ENCODE results near the gene SAMD10. TPM values are rescaled to one million over a fixed set of nuclear protein-coding genes. Genes with fewer than 3 reads are reported as not detected.
"Not testable (repeated sequence)": the region's sequence is repeated elsewhere in the genome, so short reads cannot be mapped to it uniquely, and the experiment has no call there.

Gene SAMD10
- total RNA-seq, 1 donor from 2014 or later, result 9.0 TPM

DNA sequence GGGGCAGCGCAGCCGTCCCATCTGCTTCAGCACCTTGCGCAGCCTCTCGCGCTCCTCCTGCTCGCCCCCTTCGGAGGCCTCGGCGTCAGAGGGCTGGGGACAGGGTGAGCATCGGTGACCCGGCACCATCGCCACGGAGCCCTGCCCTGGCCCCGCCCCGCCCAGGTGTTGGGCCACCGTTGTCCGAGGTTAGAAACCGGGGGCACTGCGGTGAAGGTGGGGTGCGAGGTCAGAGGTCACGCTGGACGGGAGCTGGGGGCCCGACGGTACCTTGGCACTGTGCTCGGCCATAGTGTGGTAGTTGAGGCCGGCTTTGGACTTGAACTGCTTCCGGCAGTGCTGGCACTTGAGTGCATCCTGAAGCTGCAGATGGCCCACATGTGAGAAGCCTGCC, 16.1 kb downstream of the SAMD10 start:
- ChIA-PET POLR2A (no interaction called here), CTCF (interaction anchor here (1.4 kb wide), 1 partner anchor 17 kb away, joined by 3 read pairs; the partner anchor contains the start of gene PRPF6)
- Mint-ChIP-seq H3K27me3 (no peaks in the 10 kb centered on the region), H3K27ac (no peak overlapping the region), H3K36me3 (ENCODE audit: low read depth) (peaks cover 20% of the 10 kb centered on the region), H3K9me3 (no peaks in the 10 kb centered on the region), H3K4me3 (no peak overlapping the region), H3K4me1 (peaks cover 3% of the 10 kb centered on the region)
- no peak for ATAC-seq (ENCODE audit: low read depth)
- DNase-seq, result no peak
- TF ChIP-seq, protein P1, sequence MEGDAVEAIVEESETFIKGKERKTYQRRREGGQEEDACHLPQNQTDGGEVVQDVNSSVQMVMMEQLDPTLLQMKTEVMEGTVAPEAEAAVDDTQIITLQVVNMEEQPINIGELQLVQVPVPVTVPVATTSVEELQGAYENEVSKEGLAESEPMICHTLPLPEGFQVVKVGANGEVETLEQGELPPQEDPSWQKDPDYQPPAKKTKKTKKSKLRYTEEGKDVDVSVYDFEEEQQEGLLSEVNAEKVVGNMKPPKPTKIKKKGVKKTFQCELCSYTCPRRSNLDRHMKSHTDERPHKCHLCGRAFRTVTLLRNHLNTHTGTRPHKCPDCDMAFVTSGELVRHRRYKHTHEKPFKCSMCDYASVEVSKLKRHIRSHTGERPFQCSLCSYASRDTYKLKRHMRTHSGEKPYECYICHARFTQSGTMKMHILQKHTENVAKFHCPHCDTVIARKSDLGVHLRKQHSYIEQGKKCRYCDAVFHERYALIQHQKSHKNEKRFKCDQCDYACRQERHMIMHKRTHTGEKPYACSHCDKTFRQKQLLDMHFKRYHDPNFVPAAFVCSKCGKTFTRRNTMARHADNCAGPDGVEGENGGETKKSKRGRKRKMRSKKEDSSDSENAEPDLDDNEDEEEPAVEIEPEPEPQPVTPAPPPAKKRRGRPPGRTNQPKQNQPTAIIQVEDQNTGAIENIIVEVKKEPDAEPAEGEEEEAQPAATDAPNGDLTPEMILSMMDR (IDR thresholded peaks at IDR 0.05), result no peak
- intact Hi-C loops (cut with micrococcal nuclease), result no loop called here

- Mint-ChIP-seq H3K9me3 (no peaks in the 10 kb centered on the region), H3K27ac (no peak overlapping the region), H3K4me3 (no peak overlapping the region), H3K4me1 (peaks cover 5% of the 10 kb centered on the region), H3K36me3 (ENCODE audit: low read depth) (peaks cover 20% of the 10 kb centered on the region), H3K27me3 (no peaks in the 10 kb centered on the region)
- ChIA-PET CTCF (no interaction called here), POLR2A (no interaction called here)
- intact Hi-C loops (cut with micrococcal nuclease), result no loop called here
- TF ChIP-seq, protein P1 (IDR thresholded peaks at IDR 0.05), result no peak
- no peak for ATAC-seq (ENCODE audit: low read depth)
- no peak for DNase-seq
Observed at GRCh38 chr20:63962426-63963347, 16.8 kb downstream of the SAMD10 start.

DNA sequence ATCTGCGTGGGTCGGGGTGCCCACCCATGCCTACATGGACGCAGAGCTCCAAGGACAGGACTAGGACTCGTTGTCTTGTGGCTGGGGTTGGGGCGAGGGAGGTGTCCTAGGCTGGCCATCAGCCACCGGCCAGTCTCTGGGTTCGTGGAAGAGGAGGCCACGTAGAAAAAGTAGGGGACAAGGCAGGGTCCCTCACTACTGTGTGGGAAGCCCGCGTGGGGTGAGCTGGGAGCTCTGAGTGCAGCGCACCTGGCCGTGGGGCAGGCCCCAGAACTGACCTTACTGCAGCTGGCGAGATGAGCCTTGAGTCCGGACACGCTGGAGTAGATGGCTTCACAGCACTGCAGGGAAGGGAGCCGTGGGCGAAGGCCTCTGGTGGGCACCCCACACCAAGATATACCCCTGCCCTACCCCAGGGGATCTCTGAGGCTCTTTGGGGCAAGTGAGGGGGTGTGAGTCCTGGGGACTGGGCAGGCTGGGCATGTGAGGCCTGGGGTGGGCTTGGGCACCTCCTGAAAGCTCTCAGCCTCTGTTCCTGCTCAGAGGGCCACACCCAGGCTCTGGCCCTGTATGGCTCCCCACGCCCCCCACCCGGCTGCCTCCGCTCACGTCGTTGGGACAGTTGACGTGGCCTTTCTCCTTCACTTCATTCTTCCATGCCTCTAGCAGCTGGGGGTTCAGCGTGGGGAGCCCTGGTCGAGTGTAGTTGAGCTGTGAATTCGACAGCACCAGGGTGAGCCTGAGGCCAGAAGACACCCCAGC, 17.6 kb downstream of the SAMD10 start:
- DNase-seq, result no peak
- TF ChIP-seq, protein P1 (IDR thresholded peaks at IDR 0.05), result no peak
- H3K4me3 Mint-ChIP-seq, result no peak overlapping the region
- intact Hi-C loops (cut with micrococcal nuclease), result no loop called here
- peaks cover 20% of the 10 kb centered on the region for H3K36me3 Mint-ChIP-seq (ENCODE audit: low read depth)
- ChIA-PET POLR2A (no interaction called here), CTCF (no interaction called here)
- H3K9me3 Mint-ChIP-seq, result no peaks in the 10 kb centered on the region
- H3K27me3 Mint-ChIP-seq, result no peaks in the 10 kb centered on the region
- H3K27ac Mint-ChIP-seq, result no peak overlapping the region
- ATAC-seq (ENCODE audit: low read depth), result no peak
- H3K4me1 Mint-ChIP-seq, result peaks cover 12% of the 10 kb centered on the region

GRCh38 chr20:63960654-63961621, 18.5 kb downstream of the SAMD10 start:
- H3K27ac Mint-ChIP-seq; DNase-seq; H3K9me3 Mint-ChIP-seq; ATAC-seq (ENCODE audit: low read depth); H3K4me3 Mint-ChIP-seq; intact Hi-C loops (cut with micrococcal nuclease); H3K27me3 Mint-ChIP-seq; CTCF ChIA-PET; POLR2A ChIA-PET: not testable (repeated sequence)
- Mint-ChIP-seq H3K4me1 (peaks cover 12% of the 10 kb centered on the region), H3K36me3 (ENCODE audit: low read depth) (peaks cover 14% of the 10 kb centered on the region)

GRCh38 chr20:63959699-63960075, 19.8 kb downstream of the SAMD10 start:
- ChIA-PET CTCF (no interaction called here), POLR2A (interaction anchor here (0.6 kb wide), 1 partner anchor 336 kb away, joined by 4 read pairs; no protein-coding TSS in a partner anchor)
- DNase-seq, result no peak
- Mint-ChIP-seq H3K36me3 (ENCODE audit: low read depth) (peaks cover 14% of the 10 kb centered on the region), H3K4me1 (peaks cover 18% of the 10 kb centered on the region), H3K27me3 (no peaks in the 10 kb centered on the region), H3K4me3 (no peak overlapping the region), H3K27ac (no peak overlapping the region), H3K9me3 (no peaks in the 10 kb centered on the region)
- TF ChIP-seq, protein P1 (IDR thresholded peaks at IDR 0.05), result no peak
- no peak for ATAC-seq (ENCODE audit: low read depth)
- intact Hi-C loops (cut with micrococcal nuclease), result loop anchor here (5.0 kb wide), 2 partner anchors 317 to 407 kb away; partner anchors contain the start of gene FNDC11

Measured in activated B cell treated with CpG ODN at 0.5 μM for 24 hours (primary cell).